Measurements from ENCODE around the gene KRT78.
"Not testable (repeated sequence)": the region's sequence is repeated elsewhere in the genome, so short reads cannot be mapped to it uniquely, and the experiment has no call there.

The KRT78 gene

GRCh38 chr12:52795694-52796428 lies 52.9 kb downstream of the KRT78 start, which contains the start of gene KRT3:
KRT3 (minus strand) TSS chr12:52796117; CDS start chr12:52796042, 75 bp downstream.
- DNase-seq, result no peak

GRCh38 chr12:52795332-52795674 lies 53.5 kb downstream of the KRT78 start:
- not testable (repeated sequence) for DNase-seq

- DNase-seq, result peak; percentile 13 to 36
These were observed 54.1 kb downstream of the KRT78 start for GRCh38 chr12:52794479-52795331.

GRCh38 chr12:52792185-52793029 lies 56.4 kb downstream of the KRT78 start:
- DNase-seq, result no peak

- no peak for DNase-seq
These were observed 57.3 kb downstream of the KRT78 start for GRCh38 chr12:52791271-52792184.

GRCh38 chr12:52790427-52791270 lies 58.1 kb downstream of the KRT78 start:
- DNase-seq, result no peak

GRCh38 chr12:52789637-52790426 lies 59.0 kb downstream of the KRT78 start:
- peak in 1 of 2 donors; percentile 12 for DNase-seq

- no peak for DNase-seq
These were observed 59.7 kb downstream of the KRT78 start for GRCh38 chr12:52788876-52789636.

GRCh38 chr12:52788192-52788875 lies 60.5 kb downstream of the KRT78 start:
- no peak for DNase-seq

All from inflammatory macrophage (primary cell).